ENCODE data around the gene CAPS. TPM values are rescaled to one million over a fixed set of nuclear protein-coding genes. Genes with fewer than 3 reads are reported as not detected.

The CAPS gene
- polyA plus RNA-seq, 1 donor (not counting 4 experiments of a cell fraction or from before 2014, with no cell fraction given), result 2.7 TPM

DNA sequence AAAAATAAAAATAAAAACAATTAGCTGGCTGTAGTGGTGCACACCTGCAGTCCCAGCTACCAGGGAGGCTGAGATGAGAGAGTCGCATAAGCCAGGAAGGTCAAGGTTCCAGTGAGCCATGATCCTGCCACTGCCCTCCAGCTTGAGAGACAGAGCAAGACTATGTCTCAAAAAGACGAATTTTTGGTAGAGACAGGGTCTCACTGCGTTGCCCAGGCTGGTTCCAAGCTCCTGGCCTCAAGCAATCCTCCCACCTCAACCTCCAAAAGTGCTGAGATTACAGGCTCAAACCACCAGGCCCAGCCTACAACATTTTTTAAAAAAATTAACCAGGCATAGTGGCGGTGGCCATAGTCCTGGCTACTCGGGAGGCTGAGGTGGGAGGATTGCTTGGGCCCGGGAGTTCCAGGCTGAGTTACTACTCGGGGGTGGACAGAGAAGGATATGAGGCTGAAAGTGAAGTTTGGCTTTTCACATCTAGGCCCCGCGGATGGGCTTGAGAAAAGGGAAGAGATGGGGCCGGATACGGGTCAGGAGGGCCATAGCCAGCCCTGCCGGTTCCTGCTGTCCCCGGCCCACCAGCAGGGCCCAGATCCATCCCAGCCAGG lies 20.7 kb upstream of the CAPS start:
- H3K9me3 ChIP-seq (ENCODE audit: control insufficient read depth, low read depth, low read length), result no peaks in the 10 kb centered on the region
- H3K4me2 ChIP-seq (ENCODE audit: control insufficient read depth, extremely low read depth, insufficient read depth, low read depth, low read length), result no peak overlapping the region
- no peaks in the 10 kb centered on the region for H3K27me3 ChIP-seq (ENCODE audit: control insufficient read depth, extremely low read depth, insufficient read depth, low read length)
- H3K4me3 ChIP-seq (ENCODE audit: control insufficient read depth in 2 of 3, extremely low read depth in 1 of 3, insufficient read depth in 2 of 3, low read depth in 1 of 3, low read length in 3 of 3), result no peak overlapping the region
- no peaks in the 10 kb centered on the region for H3K9me1 ChIP-seq (ENCODE audit: control insufficient read depth, extremely low read depth, insufficient read depth, low read length)
- no peak overlapping the region for H2AFZ ChIP-seq (ENCODE audit: control insufficient read depth, low read length)
- H4K20me1 ChIP-seq (ENCODE audit: control insufficient read depth, extremely low read depth, insufficient read depth, low read length), result peaks cover 2% of the 10 kb centered on the region
- DNase-seq (ENCODE audit: low read depth, low spot score) (no peak), FAIRE-seq (no peak)
- H3K36me3 ChIP-seq (ENCODE audit: control insufficient read depth in 2 of 2, extremely low read depth in 1 of 2, insufficient read depth in 2 of 2, low read length in 2 of 2), result peaks cover 14 to 16% of the 10 kb centered on the region in 2 experiments
- dilution Hi-C loops (cut with MboI; ENCODE audit: extremely low pct_ligation_motif_present, low sequenced_read_pairs), result no loop called here
- no peak for TF ChIP-seq EZH2 (IDR thresholded peaks at IDR 0.05; ENCODE audit: low read length)
- TF ChIP-seq, protein P1, sequence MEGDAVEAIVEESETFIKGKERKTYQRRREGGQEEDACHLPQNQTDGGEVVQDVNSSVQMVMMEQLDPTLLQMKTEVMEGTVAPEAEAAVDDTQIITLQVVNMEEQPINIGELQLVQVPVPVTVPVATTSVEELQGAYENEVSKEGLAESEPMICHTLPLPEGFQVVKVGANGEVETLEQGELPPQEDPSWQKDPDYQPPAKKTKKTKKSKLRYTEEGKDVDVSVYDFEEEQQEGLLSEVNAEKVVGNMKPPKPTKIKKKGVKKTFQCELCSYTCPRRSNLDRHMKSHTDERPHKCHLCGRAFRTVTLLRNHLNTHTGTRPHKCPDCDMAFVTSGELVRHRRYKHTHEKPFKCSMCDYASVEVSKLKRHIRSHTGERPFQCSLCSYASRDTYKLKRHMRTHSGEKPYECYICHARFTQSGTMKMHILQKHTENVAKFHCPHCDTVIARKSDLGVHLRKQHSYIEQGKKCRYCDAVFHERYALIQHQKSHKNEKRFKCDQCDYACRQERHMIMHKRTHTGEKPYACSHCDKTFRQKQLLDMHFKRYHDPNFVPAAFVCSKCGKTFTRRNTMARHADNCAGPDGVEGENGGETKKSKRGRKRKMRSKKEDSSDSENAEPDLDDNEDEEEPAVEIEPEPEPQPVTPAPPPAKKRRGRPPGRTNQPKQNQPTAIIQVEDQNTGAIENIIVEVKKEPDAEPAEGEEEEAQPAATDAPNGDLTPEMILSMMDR (optimal IDR thresholded peaks at IDR 0.05 in 1 of 3, IDR thresholded peaks at IDR 0.05 in 1 of 3, conservative IDR thresholded peaks at IDR 0.05 in 1 of 3; ENCODE audit: extremely low read depth in 1 of 3, insufficient read depth in 2 of 3, low read length in 3 of 3), result no peak
- H3K4me1 ChIP-seq (ENCODE audit: control insufficient read depth, extremely low read depth, insufficient read depth, low read length), result peaks cover 18% of the 10 kb centered on the region
- H3K9ac ChIP-seq (ENCODE audit: control insufficient read depth, extremely low read depth, insufficient read depth, low read length), result no peak overlapping the region
- no peak overlapping the region for H3K27ac ChIP-seq (ENCODE audit: control insufficient read depth, insufficient read depth, low read length)
- peaks cover 11% of the 10 kb centered on the region for H3K79me2 ChIP-seq (ENCODE audit: control insufficient read depth, insufficient read depth, low read length)

DNA sequence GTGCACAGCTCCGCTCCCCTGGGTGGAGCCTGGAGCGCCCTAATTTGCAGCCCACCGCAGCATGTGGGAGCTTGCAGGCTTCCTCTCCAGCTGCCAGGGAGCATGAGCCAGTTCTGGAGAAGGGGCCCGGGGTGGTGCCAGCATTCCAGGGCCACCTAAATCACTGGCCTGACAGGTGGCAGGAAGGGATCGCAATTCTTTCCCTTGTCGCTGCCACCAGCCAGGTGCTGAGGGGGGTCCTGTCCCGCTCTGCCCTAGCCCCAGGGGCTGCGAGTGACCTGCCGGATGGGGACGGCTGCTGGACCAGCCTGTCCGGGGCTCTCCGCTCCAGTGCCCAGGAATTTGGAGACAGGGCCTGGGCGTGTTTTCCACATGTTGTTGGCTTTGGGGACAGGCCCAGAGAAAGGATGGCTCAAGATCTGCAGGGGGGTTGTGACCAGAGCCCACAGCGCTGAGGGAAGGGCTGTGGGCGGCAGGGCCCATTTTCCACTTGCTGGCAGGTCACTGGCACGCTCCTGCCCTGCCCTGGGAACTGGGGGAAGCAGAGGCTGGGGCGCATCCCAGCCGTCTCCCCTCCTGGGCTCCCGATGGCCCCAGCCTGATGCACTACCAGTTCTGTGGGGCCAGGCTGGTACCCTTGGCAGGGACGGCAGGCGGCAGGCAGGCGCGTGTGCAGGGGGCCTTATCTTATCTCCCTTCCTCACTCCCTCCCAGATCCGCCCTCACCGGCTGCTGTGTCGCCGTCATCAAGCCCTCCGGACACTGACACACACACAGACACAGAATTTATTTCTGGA lies 19.9 kb upstream of the CAPS start:
- H3K27ac ChIP-seq (ENCODE audit: control insufficient read depth, insufficient read depth, low read length), result no peak overlapping the region
- peaks cover 2% of the 10 kb centered on the region for H4K20me1 ChIP-seq (ENCODE audit: control insufficient read depth, extremely low read depth, insufficient read depth, low read length)
- H3K79me2 ChIP-seq (ENCODE audit: control insufficient read depth, insufficient read depth, low read length), result peaks cover 11% of the 10 kb centered on the region
- H3K4me2 ChIP-seq (ENCODE audit: control insufficient read depth, extremely low read depth, insufficient read depth, low read depth, low read length), result no peak overlapping the region
- H3K4me3 ChIP-seq (ENCODE audit: control insufficient read depth in 2 of 3, extremely low read depth in 1 of 3, insufficient read depth in 2 of 3, low read depth in 1 of 3, low read length in 3 of 3), result no peak overlapping the region
- no peak for TF ChIP-seq EZH2 (IDR thresholded peaks at IDR 0.05; ENCODE audit: low read length)
- TF ChIP-seq, protein P1 (optimal IDR thresholded peaks at IDR 0.05 in 1 of 3, IDR thresholded peaks at IDR 0.05 in 1 of 3, conservative IDR thresholded peaks at IDR 0.05 in 1 of 3; ENCODE audit: extremely low read depth in 1 of 3, insufficient read depth in 2 of 3, low read length in 3 of 3), result no peak
- DNase-seq (ENCODE audit: low read depth, low spot score), result no peak
- H2AFZ ChIP-seq (ENCODE audit: control insufficient read depth, low read length), result no peak overlapping the region
- no peaks in the 10 kb centered on the region for H3K9me3 ChIP-seq (ENCODE audit: control insufficient read depth, low read depth, low read length)
- no peak overlapping the region for H3K9ac ChIP-seq (ENCODE audit: control insufficient read depth, extremely low read depth, insufficient read depth, low read length)
- H3K9me1 ChIP-seq (ENCODE audit: control insufficient read depth, extremely low read depth, insufficient read depth, low read length), result no peaks in the 10 kb centered on the region
- H3K4me1 ChIP-seq (ENCODE audit: control insufficient read depth, extremely low read depth, insufficient read depth, low read length), result peaks cover 18% of the 10 kb centered on the region
- no peaks in the 10 kb centered on the region for H3K27me3 ChIP-seq (ENCODE audit: control insufficient read depth, extremely low read depth, insufficient read depth, low read length)
- dilution Hi-C loops (cut with MboI; ENCODE audit: extremely low pct_ligation_motif_present, low sequenced_read_pairs), result no loop called here
- no peak for FAIRE-seq
- H3K36me3 ChIP-seq (ENCODE audit: control insufficient read depth in 2 of 2, extremely low read depth in 1 of 2, insufficient read depth in 2 of 2, low read length in 2 of 2), result peaks cover 14 to 17% of the 10 kb centered on the region in 2 experiments

Data from keratinocyte (primary cell).